Breast epithelium (tissue), 3 donors: ENCODE measurements around the gene GABPB1.

Experiments used
- CTCF ChIP-seq, 3 donors: fragments of 450-650 bp; IDR thresholded peaks; one replicate each; pipeline ENCODE4 v1.5.1; 2016 to 2017; ENCODE audit warnings: antibody characterized with exemption in 3 of 3, mild to moderate bottlenecking in 3 of 3, moderate library complexity in 3 of 3
- POLR2A ChIP-seq: fragments of 450-650 bp; IDR thresholded peaks from one replicate; pipeline ENCODE4 v1.6.1; 2016; ENCODE audit warnings: antibody characterized with exemption, mild to moderate bottlenecking, moderate library complexity
- POLR2AphosphoS5 ChIP-seq, 3 donors: sonication (generic); formaldehyde crosslinking; IDR thresholded peaks; one replicate each; pipeline ENCODE4 v1.6.1; 2017; ENCODE audit warnings: antibody characterized with exemption in 3 of 3

GRCh38 chr15:50235794-50236193 lies 119.2 kb downstream of the GABPB1 start:
- TF ChIP-seq CTCF (IDR thresholded peaks at IDR 0.05) (no peak), POLR2A (no peak), POLR2AphosphoS5 (IDR thresholded peaks at IDR 0.05) (no peak)
